ENCODE measurements around the gene PPA2.
"Not testable (repeated sequence)": the region's sequence is repeated elsewhere in the genome, so short reads cannot be mapped to it uniquely, and the experiment has no call there.

The PPA2 gene

DNA sequence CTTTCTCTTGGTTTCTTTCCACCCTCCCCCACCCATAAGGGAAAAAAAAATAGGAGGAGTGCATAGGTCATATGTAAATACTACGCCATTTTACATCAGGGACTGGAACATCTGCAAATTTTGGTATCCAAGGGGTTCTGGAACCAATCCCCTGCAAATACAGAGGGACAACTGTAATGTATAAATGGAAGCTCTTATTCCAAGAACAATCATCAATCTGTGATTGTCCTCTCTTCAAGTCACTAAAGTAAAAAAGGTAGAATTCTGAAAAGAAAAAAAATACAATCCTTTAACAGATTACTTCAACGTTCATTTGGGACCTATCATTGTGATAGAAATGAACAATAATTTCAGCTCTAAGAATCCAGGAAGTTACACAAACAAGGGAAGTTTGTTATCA is 13.6 kb downstream of the PPA2 start:
- no peak for DNase-seq (ENCODE audit: low read depth in 2 of 2)

GRCh38 chr4:105458541-105458940 is 15.3 kb downstream of the PPA2 start:
- not testable (repeated sequence) for DNase-seq (ENCODE audit: low read depth in 2 of 2)

DNA sequence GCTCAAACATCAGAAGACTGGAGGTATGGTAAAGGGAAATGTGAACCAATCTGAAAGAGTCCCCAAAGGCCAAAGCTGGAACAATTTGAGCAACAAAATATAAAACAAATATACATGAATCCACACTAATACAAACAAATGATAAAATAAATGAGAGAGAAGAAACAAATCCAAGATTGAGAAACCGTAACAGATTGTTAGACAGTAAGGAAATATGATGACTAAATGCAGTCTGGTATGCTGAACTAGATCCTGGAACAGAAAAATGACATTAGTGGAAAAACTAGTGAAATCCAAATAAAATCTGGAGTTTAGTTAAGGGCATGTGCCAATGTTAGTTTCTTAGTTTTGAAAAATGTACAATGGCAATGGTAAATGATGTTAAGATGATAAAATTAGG is 15.9 kb downstream of the PPA2 start:
- no peak for DNase-seq (ENCODE audit: low read depth in 2 of 2)

DNA sequence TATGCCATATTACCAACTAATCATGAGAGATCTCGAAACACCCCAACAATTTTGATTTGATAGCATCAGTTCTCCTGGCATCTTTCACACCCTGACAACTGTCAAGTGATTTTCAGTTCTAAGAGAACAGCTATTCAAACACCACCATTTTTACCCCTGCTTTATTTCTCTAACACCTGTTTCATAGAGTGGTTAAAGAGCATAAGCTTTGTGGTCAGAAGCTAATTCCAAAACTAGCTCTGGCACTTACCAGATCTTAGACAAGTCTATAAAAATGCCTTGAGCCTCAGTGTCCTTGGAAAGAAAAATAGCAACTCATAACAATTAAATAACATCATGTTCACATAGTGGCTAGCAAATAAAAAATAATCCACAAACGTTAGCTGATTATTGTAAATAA is 17.9 kb downstream of the PPA2 start:
- no peak for DNase-seq (ENCODE audit: low read depth in 2 of 2)

GRCh38 chr4:105455182-105455581 is 18.7 kb downstream of the PPA2 start:
- no peak for DNase-seq (ENCODE audit: low read depth in 2 of 2)

- DNase-seq (ENCODE audit: low read depth in 2 of 2) = no peak
These were observed 20.2 kb downstream of the PPA2 start for GRCh38 chr4:105453550-105454205.

DNA sequence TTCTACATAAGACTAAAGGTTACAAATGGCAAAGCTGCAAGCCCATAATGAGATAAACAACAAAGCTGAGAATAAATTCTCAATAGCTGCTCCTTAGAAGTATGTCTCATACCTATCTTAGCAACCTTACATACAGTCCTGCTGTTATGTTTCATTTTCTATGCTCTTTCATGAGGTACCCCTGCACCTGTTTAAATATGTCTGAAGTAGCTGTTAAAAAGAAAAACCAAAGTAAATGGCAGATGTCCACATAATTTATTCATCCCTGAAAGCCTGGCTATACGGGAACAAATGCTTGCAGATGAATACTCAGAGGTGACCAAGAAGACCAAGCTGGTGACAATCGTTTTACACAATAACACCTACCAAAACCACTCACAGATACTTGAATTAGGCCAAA is 22.5 kb downstream of the PPA2 start:
- no peak for DNase-seq (ENCODE audit: low read depth in 2 of 2)

DNA sequence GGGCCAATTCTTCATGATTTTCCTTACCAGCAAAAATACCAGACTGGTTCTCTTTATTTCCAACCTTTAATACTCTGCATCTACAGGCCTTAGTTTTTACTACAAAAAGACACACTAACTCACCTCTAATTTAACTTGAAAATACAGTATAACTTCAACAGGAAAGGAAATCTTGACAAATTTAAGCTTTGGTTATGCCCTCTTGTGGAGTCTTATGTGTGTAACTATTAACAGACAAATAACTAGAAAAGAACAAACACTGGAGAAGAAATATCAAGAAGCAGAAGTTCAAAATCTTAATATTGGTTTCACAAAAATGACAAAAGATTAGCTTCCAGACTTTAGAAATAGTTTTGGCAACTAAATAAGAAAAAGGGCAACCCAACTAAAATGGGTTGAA is 33.0 kb downstream of the PPA2 start:
- no peak for DNase-seq (ENCODE audit: low read depth in 2 of 2)

- no peak for DNase-seq (ENCODE audit: low read depth in 2 of 2)
These were observed 36.2 kb downstream of the PPA2 start for GRCh38 chr4:105437637-105438036.

GRCh38 chr4:105436414-105436813 is 37.4 kb downstream of the PPA2 start:
- no peak for DNase-seq (ENCODE audit: low read depth in 2 of 2)

- DNase-seq (ENCODE audit: low read depth in 2 of 2) = no peak
These were observed 38.9 kb downstream of the PPA2 start for GRCh38 chr4:105434940-105435339.

GRCh38 chr4:105433421-105433820 is 40.4 kb downstream of the PPA2 start:
- DNase-seq (ENCODE audit: low read depth in 2 of 2) = no peak

- no peak for DNase-seq (ENCODE audit: low read depth in 2 of 2)
These were observed 41.4 kb downstream of the PPA2 start for GRCh38 chr4:105432438-105432837.

DNA sequence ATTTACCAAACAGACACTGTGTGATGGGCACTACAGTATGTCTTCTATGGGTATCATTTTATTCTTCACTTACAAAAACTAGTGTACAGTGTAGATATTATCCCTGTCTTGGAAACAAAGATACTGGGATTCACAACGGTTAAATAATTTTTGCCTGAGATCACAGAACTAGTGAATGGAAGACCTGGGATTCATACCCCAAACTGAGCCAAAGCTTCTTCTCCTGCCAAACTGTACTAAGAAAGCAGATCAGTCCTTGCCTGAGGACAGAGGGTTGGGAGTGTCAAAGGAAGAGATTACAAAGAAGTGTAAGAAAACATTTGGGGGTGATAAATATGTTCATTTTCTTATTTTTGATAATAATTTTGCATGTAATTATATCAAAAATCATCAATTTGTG is 43.1 kb downstream of the PPA2 start:
- DNase-seq (ENCODE audit: low read depth in 2 of 2) = no peak

DNA sequence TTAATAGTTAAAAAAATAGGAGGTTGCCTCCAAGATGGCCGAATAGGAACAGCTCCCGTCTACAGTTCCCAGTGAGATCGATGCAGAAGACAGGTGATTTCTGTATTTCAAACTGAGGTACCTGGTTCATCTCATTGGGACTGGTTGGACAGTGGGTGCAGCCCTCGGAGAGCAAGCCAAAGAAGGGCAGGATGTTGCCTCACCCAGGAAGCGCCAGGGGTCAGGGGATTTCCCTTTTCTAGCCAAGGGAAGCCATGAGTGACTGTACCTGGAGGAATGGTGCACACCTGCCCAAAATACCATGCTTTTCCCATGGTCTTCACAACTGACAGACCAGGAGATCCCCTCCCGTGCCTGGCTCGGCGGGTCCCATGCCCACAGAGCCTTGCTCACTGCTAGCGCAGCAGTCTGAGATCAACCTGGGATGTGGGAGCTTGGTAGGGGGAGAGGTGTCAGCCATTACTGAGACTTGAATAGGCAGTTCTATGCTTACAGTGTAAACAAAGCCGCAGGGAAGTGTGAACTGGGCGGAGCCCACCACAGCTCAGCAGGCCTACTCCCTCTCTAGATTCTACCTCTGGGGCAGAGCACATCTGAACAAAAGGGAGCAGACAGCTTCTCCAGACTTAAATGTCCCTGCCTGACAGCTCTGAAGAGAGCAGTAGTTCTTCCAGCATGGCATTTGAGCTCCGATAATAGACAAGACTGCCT is 47.5 kb downstream of the PPA2 start:
- no peak for DNase-seq (ENCODE audit: low read depth in 2 of 2)

- no peak for DNase-seq (ENCODE audit: low read depth in 2 of 2)
These were observed 51.5 kb downstream of the PPA2 start for GRCh38 chr4:105422207-105422920.

DNA sequence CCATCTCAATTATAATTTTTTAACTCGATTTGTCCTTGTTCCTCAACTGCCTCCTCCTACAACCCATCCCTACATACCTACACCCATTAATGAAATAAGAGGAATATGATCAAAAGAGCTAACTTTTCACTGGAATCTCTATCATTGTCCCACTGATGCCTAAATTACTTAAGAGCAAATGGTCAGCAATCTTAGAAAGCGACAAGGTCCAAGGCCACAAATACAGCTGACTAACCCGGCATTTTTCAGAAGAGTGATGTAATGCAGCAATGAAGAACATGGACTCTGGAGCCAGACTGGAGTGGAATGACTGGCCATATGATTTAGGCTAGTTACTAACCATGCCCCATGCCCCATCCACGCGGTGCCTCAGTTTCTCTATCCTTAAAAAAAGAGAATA is 56.2 kb downstream of the PPA2 start:
- no peak for DNase-seq (ENCODE audit: low read depth in 2 of 2)

DNA sequence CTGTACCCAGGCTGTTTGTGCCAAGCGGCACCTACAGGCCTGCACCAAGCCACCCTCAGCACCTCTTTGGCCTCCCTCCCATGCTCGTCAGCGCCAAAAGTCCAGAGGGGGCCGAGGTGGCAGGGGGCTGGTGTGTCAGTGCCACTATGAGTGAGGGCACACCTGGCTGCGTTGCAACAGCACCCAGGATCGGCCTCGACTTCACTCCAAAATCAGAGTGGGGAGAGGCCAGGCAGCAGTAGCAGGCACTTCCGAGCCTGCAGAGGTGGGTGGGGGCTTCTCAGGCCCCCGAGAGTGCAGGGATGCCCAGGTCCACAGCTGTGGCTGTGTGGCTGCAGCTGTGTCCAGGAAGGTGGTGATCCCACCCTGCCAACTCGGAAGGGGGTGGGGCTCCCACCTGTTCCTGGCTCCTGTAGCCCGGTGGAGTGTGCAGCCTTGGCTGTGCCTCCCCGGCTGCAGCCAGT is 58.5 kb downstream of the PPA2 start:
- DNase-seq (ENCODE audit: low read depth in 2 of 2) = no peak

GRCh38 chr4:105414316-105414715 is 59.5 kb downstream of the PPA2 start:
- DNase-seq (ENCODE audit: low read depth in 2 of 2) = no peak

- not testable (repeated sequence) for DNase-seq (ENCODE audit: low read depth in 2 of 2)
These were observed 64.7 kb downstream of the PPA2 start for GRCh38 chr4:105409135-105409534.

GRCh38 chr4:105400901-105401677 is 72.8 kb downstream of the PPA2 start:
- no peak for DNase-seq (ENCODE audit: low read depth in 2 of 2)

GRCh38 chr4:105399532-105400161 is 74.2 kb downstream of the PPA2 start:
- DNase-seq (ENCODE audit: low read depth in 2 of 2) = no peak

Measured in stimulated activated CD4-positive, alpha-beta T cell treated with anti-CD3 and anti-CD28 coated beads, Interleukin-12 subunit alpha, Interleukin-12 subunit beta, amount 100 ng/mL, for 24 hours (primary cell).